HCT116 (cell line): ENCODE results near the gene TAS2R41. TPM values are rescaled to one million over a fixed set of nuclear protein-coding genes. Genes with fewer than 3 reads are reported as not detected.

Experiments
- ATAC-seq: fragments of 200-7000 bp; cut with Tn5 transposase; 2 replicates; pipeline ENCODE4 v1.9.1; 2020; ENCODE audit warnings: mild to moderate bottlenecking, moderate library complexity
- BruUV-seq: library from RNA; stranded (reverse); fragments of 400-500 nt; replicated peaks from 2 replicates; lab custom pipeline; 2021; lab: Mats Ljungman, UMichigan
- CTCF ChIA-PET: fragments of 300-600 bp; sonication (Branson Sonifier 250); formaldehyde crosslinking; loops from one replicate; lab custom pipeline; 2021; ENCODE audit warnings: antibody characterized with exemption; lab: Charles Lee
- POLR2A ChIA-PET: fragments of 300-600, 350-600 bp; sonication (Branson Sonifier 250); formaldehyde crosslinking; loops from one replicate; lab custom pipeline; 2021; ENCODE audit warnings: antibody characterized with exemption; lab: Charles Lee
- RAD21 ChIA-PET, 2 experiments: fragments of 300-600 bp; sonication (Branson Sonifier 250); formaldehyde crosslinking; loops; one replicate each; lab custom pipeline; 2023; ENCODE audit warnings: low total read pairs in 2 of 2; ENCODE audit not compliant: uncharacterized antibody in 2 of 2, unreplicated experiment in 2 of 2, low non-redundant PET in 1 of 2; lab: Charles Lee
- DNase-seq: peaks from one replicate; pipeline ENCODE4 v3.0.0-alpha.2; 2010; ENCODE audit warnings: low read depth, low spot score
- H2AFZ ChIP-seq: fragments of 200-600 bp; shearing (Covaris generic), sonication (generic); 2 replicates; pipeline ENCODE4 v1.6.1; 2017; ENCODE audit warnings: low read depth, mixed run types, mixed read lengths, antibody characterized with exemption, low read length; ENCODE audit not compliant: poor library complexity, severe bottlenecking
- H3K27ac ChIP-seq: 2 replicates; pipeline ENCODE4 v1.5.1; 2012; ENCODE audit warnings: low read depth, low read length
- H3K27me3 ChIP-seq: fragments of 200-600 bp; sonication (generic); 2 replicates; pipeline ENCODE4 v1.6.1; 2016; ENCODE audit warnings: mixed run types, low read length, mixed read lengths; ENCODE audit not compliant: insufficient read depth
- H3K36me3 ChIP-seq, 2 experiments: fragments of 200-500 bp in 1 of 2; fragments of 200-600 bp in 1 of 2; sonication (Bioruptor generic) in 1 of 2; sonication (generic) in 1 of 2; 2 replicates each; pipeline versions ENCODE4 v1.5.1 to v1.6.1; 2014 to 2016; ENCODE audit warnings: low read length in 2 of 2, inconsistent platforms in 1 of 2, mixed read lengths in 1 of 2, mixed run types in 1 of 2; ENCODE audit not compliant: insufficient read depth in 2 of 2, control insufficient read depth in 1 of 2
- H3K4me1 ChIP-seq, 2 experiments: fragments of 200-600 bp in 1 of 2; sonication (generic) in 1 of 2; 2 replicates each; pipeline versions ENCODE4 v1.5.1 to v1.6.1; 2012 to 2017; ENCODE audit warnings: low read length in 2 of 2, inconsistent platforms in 1 of 2, mild to moderate bottlenecking in 1 of 2, mixed read lengths in 1 of 2, mixed run types in 1 of 2, moderate library complexity in 1 of 2; ENCODE audit not compliant: insufficient read depth in 2 of 2, control insufficient read depth in 1 of 2
- H3K4me2 ChIP-seq: fragments of 200-600 bp; sonication (generic); 2 replicates; pipeline ENCODE4 v1.6.1; 2017; ENCODE audit warnings: mixed run types, low read length, mixed read lengths
- H3K4me3 ChIP-seq, 2 experiments: fragments of 200-600 bp in 1 of 2; sonication (generic) in 1 of 2; replicated peaks in 1 of 2; 2 replicates each; pipeline ENCODE4 v1.5.1; 2011 to 2016; ENCODE audit warnings: low read length in 2 of 2, control low read depth in 1 of 2, low read depth in 1 of 2, mild to moderate bottlenecking in 1 of 2, mixed read lengths in 1 of 2, mixed run types in 1 of 2
- H3K79me2 ChIP-seq: fragments of 200-600 bp; sonication (generic); 2 replicates; pipeline ENCODE4 v1.6.1; 2017; ENCODE audit warnings: mild to moderate bottlenecking, mixed run types, low read length, moderate library complexity, mixed read lengths; ENCODE audit not compliant: insufficient read depth
- H3K9ac ChIP-seq: fragments of 200-600 bp; sonication (generic); 2 replicates; pipeline ENCODE4 v1.6.1; 2016; ENCODE audit warnings: low read length, mixed read lengths
- H3K9me2 ChIP-seq: fragments of 200-600 bp; sonication (generic), shearing (Covaris generic); 2 replicates; pipeline ENCODE4 v1.6.1; 2017; ENCODE audit warnings: mixed run types, mild to moderate bottlenecking, moderate library complexity; ENCODE audit not compliant: insufficient read depth
- H3K9me3 ChIP-seq, 2 experiments: fragments of 200-500 bp in 1 of 2; fragments of 200-600 bp in 1 of 2; sonication (Bioruptor generic) in 1 of 2; sonication (generic) in 1 of 2; 2 replicates each; pipeline ENCODE4 v1.6.1; 2014 to 2017; ENCODE audit warnings: low read length in 2 of 2, mixed read lengths in 2 of 2, inconsistent platforms in 1 of 2, low read depth in 1 of 2, mild to moderate bottlenecking in 1 of 2, mixed run types in 1 of 2, moderate library complexity in 1 of 2; ENCODE audit not compliant: control insufficient read depth in 1 of 2, insufficient read depth in 1 of 2
- H4K20me1 ChIP-seq: fragments of 200-600 bp; sonication (generic), shearing (Covaris generic); 2 replicates; pipeline ENCODE4 v1.6.1; 2017; ENCODE audit warnings: mixed run types, mild to moderate bottlenecking, moderate library complexity; ENCODE audit not compliant: insufficient read depth
- CEBPB ChIP-seq: IDR thresholded peaks from 2 replicates; pipeline ENCODE4 v1.6.1; 2012; ENCODE audit warnings: low read depth
- EZH2 ChIP-seq: fragments of 200-600 bp; sonication (generic); IDR thresholded peaks from 2 replicates; pipeline ENCODE4 v1.6.1; 2017; ENCODE audit warnings: antibody characterized with exemption, mixed run types
- FOSL1 ChIP-seq: IDR thresholded peaks from 2 replicates; pipeline ENCODE4 v1.6.1; 2012; ENCODE audit warnings: low read depth
- RAD21 ChIP-seq: IDR thresholded peaks from 2 replicates; pipeline ENCODE4 v1.6.1; 2012; ENCODE audit warnings: low read depth, mild to moderate bottlenecking
- SP1 ChIP-seq: IDR thresholded peaks from 2 replicates; pipeline ENCODE4 v1.6.1; 2012; ENCODE audit warnings: low read depth
- SRF ChIP-seq: IDR thresholded peaks from 2 replicates; pipeline ENCODE4 v1.6.1; 2012; ENCODE audit warnings: low read depth
- TCF7L2 ChIP-seq: IDR thresholded peaks from 2 replicates; pipeline ENCODE4 v1.7.0; 2011; ENCODE audit warnings: borderline replicate concordance, inconsistent platforms; ENCODE audit not compliant: insufficient read depth, insufficient read length; ENCODE audit errors: extremely low read depth
- ZNF274 ChIP-seq: fragments of 200-500 bp; sonication (Bioruptor generic); IDR thresholded peaks from 2 replicates; pipeline ENCODE4 v1.6.1; 2014; ENCODE audit warnings: mild to moderate bottlenecking, low read depth, low read length, inconsistent platforms
- intact Hi-C: fragments of 100-400 bp; cut with micrococcal nuclease; formaldehyde crosslinking; loops from 2 replicates; pipeline ENCODE4 v1.10.0; 2022
- total RNA-seq: library from RNA; stranded (reverse); gene quantifications from one replicate; pipeline ENCODE4 v1.2.1, GENCODE V29; 2021; ENCODE audit not compliant: unreplicated experiment
- TF ChIP-seq, protein P1 (sequence below), 3 experiments: fragments of 200-600 bp in 1 of 3; sonication (generic) in 1 of 3; IDR thresholded peaks in 2 of 3; conservative IDR thresholded peaks in 1 of 3; 2 replicates each; pipeline ENCODE4 v1.5.1; 2012 to 2017; ENCODE audit warnings: low read depth in 2 of 3, low read length in 2 of 3, antibody characterized with exemption in 1 of 3, borderline replicate concordance in 1 of 3, control low read depth in 1 of 3, mild to moderate bottlenecking in 1 of 3, mixed read lengths in 1 of 3, mixed run types in 1 of 3, moderate library complexity in 1 of 3; ENCODE audit not compliant: insufficient read depth in 1 of 3
- TF ChIP-seq, protein P2 (sequence below): IDR thresholded peaks from 2 replicates; pipeline ENCODE4 v1.6.1; 2012
- TF ChIP-seq, protein P3 (sequence below): IDR thresholded peaks from 2 replicates; pipeline ENCODE4 v1.6.1; 2011; ENCODE audit warnings: mild to moderate bottlenecking, low read length, moderate library complexity; ENCODE audit not compliant: insufficient replicate concordance; ENCODE audit errors: extremely low read depth

The TAS2R41 gene
- total RNA-seq, 1 experiment from 2014 or later, result not detected

DNA sequence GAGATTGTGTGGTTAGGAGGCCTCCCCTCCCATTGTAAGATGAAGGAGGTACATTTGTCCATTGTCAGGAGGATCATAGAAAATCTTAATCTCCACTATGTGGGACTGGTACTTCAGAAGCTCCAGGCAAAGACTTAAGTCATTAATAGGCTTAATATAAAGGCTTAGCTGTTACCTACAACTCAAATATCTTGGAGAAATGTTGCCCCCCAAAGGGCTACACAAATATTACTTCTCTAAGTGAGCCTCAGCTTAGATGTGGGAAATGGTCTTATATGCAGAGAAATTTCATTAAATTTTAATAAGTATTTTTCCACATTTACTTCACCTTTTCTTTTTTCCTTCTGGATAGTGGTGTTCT lies 27.2 kb downstream of the TAS2R41 start:
- CTCF ChIA-PET, result interaction anchor here (0.9 to 1.2 kb wide), 2 partner anchors 13 to 125 kb away, joined by 4 to 5 read pairs; no protein-coding TSS in a partner anchor

More for the DNA sequence above, 27.2 kb downstream of the TAS2R41 start:
- ChIA-PET POLR2A (interaction anchor here (1.0 kb wide), 1 partner anchor 15 kb away, joined by 3 read pairs; no protein-coding TSS in a partner anchor), RAD21 (no interaction called here)
- H3K9me2 ChIP-seq, result no peaks in the 10 kb centered on the region
- H3K4me2 ChIP-seq, result no peak overlapping the region
- no peak overlapping the region for H3K27ac ChIP-seq
- TF ChIP-seq FOSL1, result no peak
- TF ChIP-seq, protein P1, sequence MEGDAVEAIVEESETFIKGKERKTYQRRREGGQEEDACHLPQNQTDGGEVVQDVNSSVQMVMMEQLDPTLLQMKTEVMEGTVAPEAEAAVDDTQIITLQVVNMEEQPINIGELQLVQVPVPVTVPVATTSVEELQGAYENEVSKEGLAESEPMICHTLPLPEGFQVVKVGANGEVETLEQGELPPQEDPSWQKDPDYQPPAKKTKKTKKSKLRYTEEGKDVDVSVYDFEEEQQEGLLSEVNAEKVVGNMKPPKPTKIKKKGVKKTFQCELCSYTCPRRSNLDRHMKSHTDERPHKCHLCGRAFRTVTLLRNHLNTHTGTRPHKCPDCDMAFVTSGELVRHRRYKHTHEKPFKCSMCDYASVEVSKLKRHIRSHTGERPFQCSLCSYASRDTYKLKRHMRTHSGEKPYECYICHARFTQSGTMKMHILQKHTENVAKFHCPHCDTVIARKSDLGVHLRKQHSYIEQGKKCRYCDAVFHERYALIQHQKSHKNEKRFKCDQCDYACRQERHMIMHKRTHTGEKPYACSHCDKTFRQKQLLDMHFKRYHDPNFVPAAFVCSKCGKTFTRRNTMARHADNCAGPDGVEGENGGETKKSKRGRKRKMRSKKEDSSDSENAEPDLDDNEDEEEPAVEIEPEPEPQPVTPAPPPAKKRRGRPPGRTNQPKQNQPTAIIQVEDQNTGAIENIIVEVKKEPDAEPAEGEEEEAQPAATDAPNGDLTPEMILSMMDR (IDR thresholded peaks at IDR 0.05 in 2 of 3, conservative IDR thresholded peaks at IDR 0.05 in 1 of 3; ENCODE audit: borderline replicate concordance in 1 of 3, insufficient read depth in 1 of 3, low read depth in 2 of 3, low read length in 2 of 3), result peak in 2 of 3 experiments; percentile 9 to 11; a peak in 1 of 6 replicates
- TF ChIP-seq, protein P2, sequence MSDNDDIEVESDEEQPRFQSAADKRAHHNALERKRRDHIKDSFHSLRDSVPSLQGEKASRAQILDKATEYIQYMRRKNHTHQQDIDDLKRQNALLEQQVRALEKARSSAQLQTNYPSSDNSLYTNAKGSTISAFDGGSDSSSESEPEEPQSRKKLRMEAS, result no peak
- no peak for TF ChIP-seq CEBPB
- TF ChIP-seq, protein P3, sequence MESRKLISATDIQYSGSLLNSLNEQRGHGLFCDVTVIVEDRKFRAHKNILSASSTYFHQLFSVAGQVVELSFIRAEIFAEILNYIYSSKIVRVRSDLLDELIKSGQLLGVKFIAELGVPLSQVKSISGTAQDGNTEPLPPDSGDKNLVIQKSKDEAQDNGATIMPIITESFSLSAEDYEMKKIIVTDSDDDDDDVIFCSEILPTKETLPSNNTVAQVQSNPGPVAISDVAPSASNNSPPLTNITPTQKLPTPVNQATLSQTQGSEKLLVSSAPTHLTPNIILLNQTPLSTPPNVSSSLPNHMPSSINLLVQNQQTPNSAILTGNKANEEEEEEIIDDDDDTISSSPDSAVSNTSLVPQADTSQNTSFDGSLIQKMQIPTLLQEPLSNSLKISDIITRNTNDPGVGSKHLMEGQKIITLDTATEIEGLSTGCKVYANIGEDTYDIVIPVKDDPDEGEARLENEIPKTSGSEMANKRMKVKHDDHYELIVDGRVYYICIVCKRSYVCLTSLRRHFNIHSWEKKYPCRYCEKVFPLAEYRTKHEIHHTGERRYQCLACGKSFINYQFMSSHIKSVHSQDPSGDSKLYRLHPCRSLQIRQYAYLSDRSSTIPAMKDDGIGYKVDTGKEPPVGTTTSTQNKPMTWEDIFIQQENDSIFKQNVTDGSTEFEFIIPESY, result no peak
- TF ChIP-seq EZH2, result no peak
- no peak for TF ChIP-seq TCF7L2
- TF ChIP-seq SRF, result no peak
- no peak for TF ChIP-seq ZNF274
- no peak for TF ChIP-seq SP1
- peak; percentile 39 for TF ChIP-seq RAD21
- BruUV-seq, result no TSS peak
- H3K4me1 ChIP-seq, result no peaks in the 10 kb centered on the region
- no peaks in the 10 kb centered on the region for H3K9me3 ChIP-seq
- no peaks in the 10 kb centered on the region for H4K20me1 ChIP-seq
- H2AFZ ChIP-seq, result peak overlapping the region; percentile 32
- H3K27me3 ChIP-seq, result no peaks in the 10 kb centered on the region
- no peaks in the 10 kb centered on the region for H3K79me2 ChIP-seq
- no peaks in the 10 kb centered on the region for H3K36me3 ChIP-seq
- no peak overlapping the region for H3K9ac ChIP-seq
- no peak overlapping the region for H3K4me3 ChIP-seq
- intact Hi-C loops, result no loop called here
- no peak for DNase-seq
- ATAC-seq, result peak; percentile 67
